Stomach (tissue), 19 donors: Measurements from ENCODE around the gene FRMPD4. TPM values are rescaled to one million over a fixed set of nuclear protein-coding genes. Genes with fewer than 3 reads are reported as not detected.

Source experiments
- DNase-seq, 2 donors: peaks; one replicate each; pipeline versions ENCODE4 v3.0.0 to v3.0.0-alpha.2; 2013 to 2019
- H3K27ac ChIP-seq, 5 donors: fragments of 200-600 bp in 4 of 5; sonication (generic) in 4 of 5; one replicate each; pipeline ENCODE4 v1.5.1; 2013 to 2019; ENCODE audit warnings: mild to moderate bottlenecking in 1 of 5, moderate library complexity in 1 of 5
- H3K27me3 ChIP-seq, 3 donors: fragments of 200-600 bp; sonication (generic); one replicate each; pipeline ENCODE4 v1.5.1; 2017 to 2019; ENCODE audit warnings: mixed run types in 1 of 3
- H3K36me3 ChIP-seq, 4 donors: fragments of 200-600 bp; sonication (generic); 1 replicate in 3 of 4; 2 replicates in 1 of 4; pipeline ENCODE4 v1.5.1; 2016 to 2019
- H3K4me1 ChIP-seq, 4 donors: fragments of 200-600 bp; sonication (generic); one replicate each; pipeline ENCODE4 v1.5.1; 2016 to 2019
- H3K4me3 ChIP-seq, 4 donors: fragments of 200-600 bp; sonication (generic) in 3 of 4; one replicate each; pipeline ENCODE4 v1.5.1; 2016 to 2019; ENCODE audit warnings: mild to moderate bottlenecking in 1 of 4
- H3K9me3 ChIP-seq, 4 donors: fragments of 200-600 bp; sonication (generic); one replicate each; pipeline ENCODE4 v1.5.1; 2016 to 2019
- CTCF ChIP-seq, 7 experiments: fragments of 450-650 bp in 4 of 7; fragments of 200-600 bp in 3 of 7; sonication (generic) in 3 of 7; IDR thresholded peaks; one replicate each; pipeline ENCODE4 v1.5.1; 2016 to 2019; ENCODE audit warnings: antibody characterized with exemption in 7 of 7, control low read depth in 2 of 7, mild to moderate bottlenecking in 1 of 7
- EP300 ChIP-seq: sonication (generic); formaldehyde crosslinking; IDR thresholded peaks from one replicate; pipeline ENCODE4 v1.6.1; 2017; ENCODE audit warnings: antibody characterized with exemption
- POLR2A ChIP-seq, 4 donors: fragments of 450-650 bp; IDR thresholded peaks; one replicate each; pipeline ENCODE4 v1.6.1; 2016; ENCODE audit warnings: antibody characterized with exemption in 4 of 4, control low read depth in 2 of 4, mild to moderate bottlenecking in 1 of 4, moderate library complexity in 1 of 4
- POLR2AphosphoS5 ChIP-seq, 3 donors: sonication (generic); formaldehyde crosslinking; IDR thresholded peaks; one replicate each; pipeline ENCODE4 v1.6.1; 2016; ENCODE audit warnings: antibody characterized with exemption in 3 of 3
- WGBS, 5 donors: extraction: QIAGEN DNeasy Blood & Tissue Kit in 3 of 5; methylation state at CpG; one replicate each; pipeline versions ENCODE4 v1.1.5 to v1.1.7; 2013 to 2018; 5-methylcytosine and 5-hydroxymethylcytosine counted together
- intact Hi-C: fragments of 100-400 bp; cut with DNase I; formaldehyde crosslinking; loops from one replicate; pipeline ENCODE4 v1.15.1; 2023; ENCODE audit warnings: low total_unique reads
- long read RNA-seq, 10 donors: transcript quantifications; one replicate each; lab custom pipeline, GENCODE V29; 2026
- polyA plus RNA-seq, 3 donors: library from polyadenylated mRNA; stranded (reverse); fragments of 200-250 nt; gene quantifications; one replicate each; pipeline ENCODE4 v1.2.3, GENCODE V29; 2013
- total RNA-seq, 5 donors: library from RNA; depleted of rRNA; stranded (reverse); fragments of >200 nt; gene quantifications; one replicate each; pipeline versions ENCODE4 v1.1.0 to v1.2.3, GENCODE V29; 2014 to 2016
- donor health status: healthy with polysubstance abuse.
- donor health status: Bipolar disorder and iron deficiency.
- donor health status: healthy.

Gene FRMPD4
- total RNA-seq, result 1 to 10 TPM in 1 of 5 donors, under 1 TPM in 1, not detected in 3; 0.55 to 2.6 TPM
- polyA plus RNA-seq, result under 1 TPM in 1 of 3 donors, not detected in 2; 0.03 TPM
- long read RNA-seq, donor 1, result 0 reads
- long read RNA-seq, donor 2, result 0 reads
- long read RNA-seq, donor 3, result 0 reads
- long read RNA-seq, donor 4, result 0 reads
- long read RNA-seq, donor 5, result 0 reads
- long read RNA-seq, donor 6, result 0 reads
- long read RNA-seq, donor 7, result 0 reads
- long read RNA-seq, donor 8, result 0 reads
- long read RNA-seq, donor 9, result 0 reads
- long read RNA-seq, donor 10, result 0 reads

- intact Hi-C loops, result no loop called here
- H3K27ac ChIP-seq, result no peak within 1 kb of the TSS
- DNase-seq, result peak in 1 of 2 donors; percentile 51
These were observed at the start of gene FRMPD4 for GRCh38 chrX:12138361-12139313. FRMPD4 (plus strand) TSS chrX:12138473; CDS start chrX:12138972, 499 bp downstream.

GRCh38 chrX:12089740-12090139 lies 48.5 kb upstream of the FRMPD4 start:
- Histone ChIP-seq H3K4me3 (no peak overlapping the region), H3K27ac (no peak overlapping the region), H3K9me3 (no peaks in the 10 kb centered on the region), H3K36me3 (no peaks in the 10 kb centered on the region), H3K27me3 (no peaks in the 10 kb centered on the region), H3K4me1 (no peaks in the 10 kb centered on the region)
- TF ChIP-seq POLR2A (IDR thresholded peaks at IDR 0.05) (no peak), EP300 (no peak), CTCF (IDR thresholded peaks at IDR 0.05) (no peak), POLR2AphosphoS5 (IDR thresholded peaks at IDR 0.05) (no peak)
- 76 to 100% (median 85%) methylated on average over 1 of the region's 1 CpG for WGBS, 5 donors
- DNase-seq, result no peak
- intact Hi-C loops, result no loop called here

More at GRCh38 chrX:12138361-12139313, at the start of gene FRMPD4:
- H3K27me3 ChIP-seq, result peaks cover 0 to 22% (median 15%) of the 10 kb centered on the region in 3 donors
- TF ChIP-seq EP300 (no peak), POLR2A (IDR thresholded peaks at IDR 0.05) (no peak), CTCF (IDR thresholded peaks at IDR 0.05) (no peak), POLR2AphosphoS5 (IDR thresholded peaks at IDR 0.05) (no peak)
- H3K4me1 ChIP-seq, result peaks cover 0 to 6% (median 3%) of the 10 kb centered on the region in 4 donors
- peaks cover 0 to 9% (median 0%) of the 10 kb centered on the region in 4 donors for H3K9me3 ChIP-seq
- H3K4me3 ChIP-seq, result peak within 1 kb of the TSS; percentile 29 to 40 (median 34)
- WGBS, 5 donors, result 4 to 29% (median 19%) methylated on average over 35 to 62 of the region's 80 CpGs; no CpG with 5 or more reads in 1 of the 5 donors
- no peaks in the 10 kb centered on the region for H3K36me3 ChIP-seq

- WGBS, 5 donors, result 62 to 81% (median 77%) methylated on average over 2 of the region's 2 CpGs
- Histone ChIP-seq H3K36me3 (no peaks in the 10 kb centered on the region), H3K27ac (no peak overlapping the region), H3K4me3 (no peak overlapping the region), H3K4me1 (no peaks in the 10 kb centered on the region), H3K9me3 (no peaks in the 10 kb centered on the region), H3K27me3 (no peaks in the 10 kb centered on the region)
- no peak for TF ChIP-seq POLR2A (IDR thresholded peaks at IDR 0.05)
- TF ChIP-seq CTCF (IDR thresholded peaks at IDR 0.05), result no peak
- TF ChIP-seq POLR2AphosphoS5 (IDR thresholded peaks at IDR 0.05), result no peak
- no peak for TF ChIP-seq EP300
- DNase-seq, result no peak
- intact Hi-C loops, result no loop called here
These were observed 25.0 kb upstream of the FRMPD4 start for GRCh38 chrX:12113321-12113720.

GRCh38 chrX:12115377-12115776 lies 22.9 kb upstream of the FRMPD4 start:
- intact Hi-C loops, result no loop called here
- DNase-seq, result no peak
- WGBS, 5 donors, result 17 to 52% (median 44%) methylated on average over 2 of the region's 2 CpGs
- Histone ChIP-seq H3K4me1 (no peaks in the 10 kb centered on the region), H3K9me3 (no peaks in the 10 kb centered on the region), H3K4me3 (no peak overlapping the region), H3K36me3 (no peaks in the 10 kb centered on the region), H3K27ac (no peak overlapping the region), H3K27me3 (no peaks in the 10 kb centered on the region)
- TF ChIP-seq POLR2A (IDR thresholded peaks at IDR 0.05), result no peak
